ENCODE results near the gene MTFMT.

The MTFMT gene

DNA sequence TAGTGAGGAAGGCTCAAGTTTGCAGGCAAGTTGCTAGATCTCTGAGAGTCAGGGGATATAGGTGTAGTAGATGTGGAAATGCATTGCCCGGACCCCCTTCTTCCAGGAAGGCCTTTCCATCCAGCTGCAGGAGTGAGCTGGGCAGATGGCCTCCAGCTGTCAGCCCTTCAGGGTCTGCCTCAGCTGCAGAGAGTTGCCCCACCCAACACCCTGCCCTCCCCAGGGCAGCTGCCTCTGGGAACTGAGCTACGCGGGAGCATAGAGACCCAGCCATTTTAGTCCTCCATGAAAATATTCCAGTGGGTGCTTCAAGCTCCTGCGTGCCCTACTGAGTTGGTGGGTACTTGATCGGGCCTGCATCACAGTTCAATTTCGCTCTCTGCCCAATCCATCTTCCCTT lies 69.3 kb downstream of the MTFMT start:
- Histone ChIP-seq H3K9me3 (ENCODE audit: insufficient read depth, low read length) (no peaks in the 10 kb centered on the region), H3K4me3 (ENCODE audit: insufficient read length, low read depth) (no peak overlapping the region), H3K9ac (ENCODE audit: insufficient read length, low read depth) (no peak overlapping the region), H3K36me3 (ENCODE audit: insufficient read depth, insufficient read length, low read length) (peaks cover 80% of the 10 kb centered on the region), H3K27me3 (ENCODE audit: insufficient read depth, insufficient read length) (no peaks in the 10 kb centered on the region), H3K4me1 (ENCODE audit: insufficient read depth, insufficient read length) (no peaks in the 10 kb centered on the region)
- TF ChIP-seq SUZ12 (IDR thresholded peaks at IDR 0.05; ENCODE audit: extremely low read depth, insufficient read depth, insufficient read length) (no peak), ZNF274 (IDR thresholded peaks at IDR 0.05; ENCODE audit: low read depth, low read length) (no peak), YY1 (IDR thresholded peaks at IDR 0.05; ENCODE audit: insufficient read depth, insufficient read length) (no peak)
- DNase-seq (ENCODE audit: low read depth, low spot score) = no peak

DNA sequence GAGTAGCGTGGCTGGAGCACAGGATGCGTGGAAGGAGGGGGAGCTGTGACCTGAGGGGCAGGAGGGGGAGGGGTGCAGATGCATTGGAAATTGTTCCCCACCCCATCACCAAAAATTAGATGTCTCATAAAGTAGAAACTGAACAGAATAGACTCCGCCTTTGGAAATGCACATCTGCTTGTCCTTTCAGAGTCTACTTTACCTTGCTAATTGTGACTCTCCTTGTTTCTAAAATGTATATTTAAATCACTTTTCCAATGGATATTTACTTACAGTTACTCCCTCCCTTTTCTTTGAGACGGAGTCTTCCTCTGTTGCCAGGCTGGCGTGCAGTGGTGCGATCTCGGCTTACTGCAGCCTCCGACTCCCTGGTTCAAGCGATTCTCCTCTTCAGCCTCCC lies 70.3 kb downstream of the MTFMT start:
- Histone ChIP-seq H3K27me3 (ENCODE audit: insufficient read depth, insufficient read length) (no peaks in the 10 kb centered on the region), H3K9me3 (ENCODE audit: insufficient read depth, low read length) (no peaks in the 10 kb centered on the region), H3K4me3 (ENCODE audit: insufficient read length, low read depth) (no peak overlapping the region), H3K9ac (ENCODE audit: insufficient read length, low read depth) (no peak overlapping the region), H3K36me3 (ENCODE audit: insufficient read depth, insufficient read length, low read length) (peaks cover 73% of the 10 kb centered on the region), H3K4me1 (ENCODE audit: insufficient read depth, insufficient read length) (no peaks in the 10 kb centered on the region)
- DNase-seq (ENCODE audit: low read depth, low spot score) = no peak
- TF ChIP-seq ZNF274 (IDR thresholded peaks at IDR 0.05; ENCODE audit: low read depth, low read length) (no peak), YY1 (IDR thresholded peaks at IDR 0.05; ENCODE audit: insufficient read depth, insufficient read length) (no peak), SUZ12 (IDR thresholded peaks at IDR 0.05; ENCODE audit: extremely low read depth, insufficient read depth, insufficient read length) (no peak)

DNA sequence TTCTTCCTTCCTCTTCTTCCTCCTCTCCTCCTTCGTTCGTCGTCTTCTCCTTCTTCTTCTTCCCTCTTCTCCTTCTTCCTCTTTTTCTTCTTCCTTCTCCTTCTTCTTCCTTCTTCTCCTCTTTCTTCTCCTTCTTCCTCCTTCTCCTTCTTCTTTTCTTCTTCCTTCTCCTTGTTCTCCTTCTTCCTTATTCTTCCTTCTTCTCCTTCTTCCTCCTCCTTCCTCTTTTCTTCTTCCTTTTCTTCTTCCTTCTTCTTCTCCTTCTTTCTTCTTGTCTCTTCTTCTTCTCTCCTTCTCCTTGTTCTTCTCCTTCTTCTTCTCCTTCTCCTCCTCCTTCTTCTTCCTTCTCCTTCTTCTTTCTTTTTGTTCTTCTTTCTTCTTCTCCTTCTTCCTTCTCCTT lies 75.0 kb downstream of the MTFMT start:
- H3K4me3 ChIP-seq (ENCODE audit: insufficient read length, low read depth) = no peak overlapping the region
- peaks cover 37% of the 10 kb centered on the region for H3K36me3 ChIP-seq (ENCODE audit: insufficient read depth, insufficient read length, low read length)
- no peak overlapping the region for H3K9ac ChIP-seq (ENCODE audit: insufficient read length, low read depth)
- H3K27me3 ChIP-seq (ENCODE audit: insufficient read depth, insufficient read length) = no peaks in the 10 kb centered on the region
- DNase-seq (ENCODE audit: low read depth, low spot score) = no peak
- H3K4me1 ChIP-seq (ENCODE audit: insufficient read depth, insufficient read length) = peaks cover 4% of the 10 kb centered on the region
- no peaks in the 10 kb centered on the region for H3K9me3 ChIP-seq (ENCODE audit: insufficient read depth, low read length)
- TF ChIP-seq SUZ12 (IDR thresholded peaks at IDR 0.05; ENCODE audit: extremely low read depth, insufficient read depth, insufficient read length) (no peak), YY1 (IDR thresholded peaks at IDR 0.05; ENCODE audit: insufficient read depth, insufficient read length) (no peak), ZNF274 (IDR thresholded peaks at IDR 0.05; ENCODE audit: low read depth, low read length) (no peak)

DNA sequence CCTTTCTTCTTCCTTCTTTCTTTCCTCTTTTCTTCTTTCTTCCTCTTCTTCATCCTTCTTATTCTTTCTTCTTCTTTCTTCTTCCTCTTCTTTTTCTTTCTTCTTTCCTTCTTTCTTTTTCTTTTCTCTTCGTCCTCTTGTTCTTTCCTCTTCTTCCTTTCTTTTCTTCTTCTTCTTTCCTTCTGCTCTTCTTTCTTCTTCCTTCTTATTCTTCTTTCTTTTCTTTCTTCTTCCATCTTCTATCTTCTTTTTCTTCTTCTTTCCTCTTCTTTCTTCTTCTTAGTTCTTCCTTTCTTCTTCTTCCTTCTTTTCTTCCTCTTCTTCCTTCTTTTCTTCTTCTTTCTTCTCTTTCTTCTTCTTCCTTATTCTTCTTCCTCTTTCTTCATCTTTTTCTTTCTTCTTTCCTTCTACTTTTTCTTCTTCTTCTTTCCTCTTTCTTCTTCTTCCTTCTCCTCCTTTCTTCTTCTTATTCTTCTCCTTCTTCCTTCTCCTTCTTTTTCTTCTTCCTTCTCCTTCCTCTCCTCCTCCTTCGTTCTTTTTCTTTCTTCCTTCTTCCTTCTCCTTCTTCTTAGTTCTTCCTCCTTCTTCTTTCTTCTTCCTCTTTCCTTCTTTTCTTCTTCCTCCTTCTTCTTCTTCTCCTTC lies 77.5 kb downstream of the MTFMT start:
- Histone ChIP-seq H3K36me3 (ENCODE audit: insufficient read depth, insufficient read length, low read length) (peaks cover 18% of the 10 kb centered on the region), H3K9ac (ENCODE audit: insufficient read length, low read depth) (no peak overlapping the region), H3K4me1 (ENCODE audit: insufficient read depth, insufficient read length) (peaks cover 4% of the 10 kb centered on the region), H3K4me3 (ENCODE audit: insufficient read length, low read depth) (no peak overlapping the region), H3K27me3 (ENCODE audit: insufficient read depth, insufficient read length) (no peaks in the 10 kb centered on the region), H3K9me3 (ENCODE audit: insufficient read depth, low read length) (no peaks in the 10 kb centered on the region)
- TF ChIP-seq YY1 (IDR thresholded peaks at IDR 0.05; ENCODE audit: insufficient read depth, insufficient read length) (no peak), SUZ12 (IDR thresholded peaks at IDR 0.05; ENCODE audit: extremely low read depth, insufficient read depth, insufficient read length) (no peak), ZNF274 (IDR thresholded peaks at IDR 0.05; ENCODE audit: low read depth, low read length) (no peak)
- DNase-seq (ENCODE audit: low read depth, low spot score) = no peak

All from NT2/D1 (cell line).